Neutrophil (primary cell): ENCODE data around the gene PPFIBP2.
"Not testable (repeated sequence)": the region's sequence is repeated elsewhere in the genome, so short reads cannot be mapped to it uniquely, and the experiment has no call there.

Experiments
- H3K27ac ChIP-seq: fragments of 200-600 bp; sonication (generic); 2 replicates; pipeline ENCODE4 v1.5.1; 2016; ENCODE audit warnings: mild to moderate bottlenecking, moderate library complexity
- H3K27me3 ChIP-seq: fragments of 200-600 bp; sonication (generic); 2 replicates; pipeline ENCODE4 v1.6.0; 2016; ENCODE audit warnings: mild to moderate bottlenecking
- H3K36me3 ChIP-seq: fragments of 200-600 bp; sonication (generic); 2 replicates; pipeline ENCODE4 v1.5.1; 2017
- H3K4me1 ChIP-seq, 2 experiments: fragments of 200-600 bp in 1 of 2; sonication (generic) in 1 of 2; 1 replicate in 1 of 2; 2 replicates in 1 of 2; pipeline versions ENCODE4 v1.5.1 to v1.6.1; 2013 to 2016; ENCODE audit warnings: low read depth in 1 of 2, low read length in 1 of 2, mild to moderate bottlenecking in 1 of 2, moderate library complexity in 1 of 2; ENCODE audit not compliant: control insufficient read depth in 1 of 2, insufficient read depth in 1 of 2
- H3K4me3 ChIP-seq, 2 experiments: fragments of 200-600 bp in 1 of 2; sonication (generic) in 1 of 2; 1 replicate in 1 of 2; 2 replicates in 1 of 2; pipeline ENCODE4 v1.5.1; 2013 to 2016; ENCODE audit warnings: low read depth in 1 of 2, low read length in 1 of 2, mild to moderate bottlenecking in 1 of 2, moderate library complexity in 1 of 2
- H3K9me3 ChIP-seq: fragments of 200-600 bp; sonication (generic); 2 replicates; pipeline ENCODE4 v1.5.1; 2016
- TF ChIP-seq, protein P1 (sequence below): fragments of 200-600 bp; sonication (generic); IDR thresholded peaks from 2 replicates; pipeline ENCODE4 v1.5.1; 2016; ENCODE audit warnings: antibody characterized with exemption

PPFIBP2 gene

DNA sequence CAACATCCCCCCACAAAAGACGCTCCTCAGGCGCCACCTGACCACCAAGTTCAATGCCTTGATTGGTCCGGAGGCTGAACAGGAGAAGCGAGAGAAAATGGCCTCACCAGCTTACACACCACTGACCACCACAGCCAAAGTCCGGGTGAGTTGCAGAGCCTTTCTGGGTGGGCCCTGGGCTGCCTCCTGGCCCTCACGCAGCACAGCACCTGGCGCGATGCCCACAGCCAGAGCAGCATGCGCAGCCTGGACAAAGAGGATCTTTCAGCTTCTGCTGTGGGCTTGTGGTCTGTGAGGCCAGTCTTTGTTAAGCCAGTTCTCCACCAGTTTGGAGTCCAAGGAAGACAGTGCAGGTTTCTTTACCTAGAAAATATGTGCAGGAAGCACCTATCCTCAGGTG is 137.9 kb downstream of the PPFIBP2 start:
- Histone ChIP-seq H3K36me3 (peaks cover 82% of the 10 kb centered on the region), H3K4me1 (no peaks in the 10 kb centered on the region), H3K27me3 (no peaks in the 10 kb centered on the region), H3K4me3 (no peak overlapping the region), H3K27ac (no peak overlapping the region), H3K9me3 (no peaks in the 10 kb centered on the region)
- TF ChIP-seq, protein P1, sequence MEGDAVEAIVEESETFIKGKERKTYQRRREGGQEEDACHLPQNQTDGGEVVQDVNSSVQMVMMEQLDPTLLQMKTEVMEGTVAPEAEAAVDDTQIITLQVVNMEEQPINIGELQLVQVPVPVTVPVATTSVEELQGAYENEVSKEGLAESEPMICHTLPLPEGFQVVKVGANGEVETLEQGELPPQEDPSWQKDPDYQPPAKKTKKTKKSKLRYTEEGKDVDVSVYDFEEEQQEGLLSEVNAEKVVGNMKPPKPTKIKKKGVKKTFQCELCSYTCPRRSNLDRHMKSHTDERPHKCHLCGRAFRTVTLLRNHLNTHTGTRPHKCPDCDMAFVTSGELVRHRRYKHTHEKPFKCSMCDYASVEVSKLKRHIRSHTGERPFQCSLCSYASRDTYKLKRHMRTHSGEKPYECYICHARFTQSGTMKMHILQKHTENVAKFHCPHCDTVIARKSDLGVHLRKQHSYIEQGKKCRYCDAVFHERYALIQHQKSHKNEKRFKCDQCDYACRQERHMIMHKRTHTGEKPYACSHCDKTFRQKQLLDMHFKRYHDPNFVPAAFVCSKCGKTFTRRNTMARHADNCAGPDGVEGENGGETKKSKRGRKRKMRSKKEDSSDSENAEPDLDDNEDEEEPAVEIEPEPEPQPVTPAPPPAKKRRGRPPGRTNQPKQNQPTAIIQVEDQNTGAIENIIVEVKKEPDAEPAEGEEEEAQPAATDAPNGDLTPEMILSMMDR = no peak

DNA sequence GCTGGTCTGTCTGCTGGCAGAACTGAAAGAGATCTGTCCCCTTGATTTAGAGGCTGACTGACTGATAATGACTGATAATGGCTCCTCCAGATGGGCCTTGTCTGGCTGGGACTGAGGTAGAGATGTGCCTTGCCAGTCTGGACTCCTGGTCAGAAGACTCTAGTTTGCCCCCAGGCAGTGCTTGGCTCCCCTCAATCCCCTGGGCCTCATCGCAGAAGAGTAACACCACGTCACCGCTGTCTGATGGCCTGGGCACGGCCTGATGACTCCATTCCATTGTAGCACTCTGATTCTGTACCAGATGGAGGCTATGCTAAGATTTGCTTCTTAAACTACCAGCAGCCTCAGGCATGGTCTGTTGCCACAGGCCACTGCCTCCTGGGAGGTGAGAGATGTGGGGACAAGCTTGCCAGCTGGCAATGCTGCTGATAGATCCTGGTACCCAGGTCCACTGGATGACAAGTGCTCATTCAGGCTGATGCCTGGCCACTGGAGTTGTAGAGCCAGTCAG is 140.5 kb downstream of the PPFIBP2 start:
- Histone ChIP-seq H3K4me1 (no peaks in the 10 kb centered on the region), H3K36me3 (peaks cover 77% of the 10 kb centered on the region), H3K4me3 (no peak overlapping the region), H3K27ac (no peak overlapping the region), H3K9me3 (no peaks in the 10 kb centered on the region), H3K27me3 (no peaks in the 10 kb centered on the region)
- TF ChIP-seq, protein P1 = no peak

DNA sequence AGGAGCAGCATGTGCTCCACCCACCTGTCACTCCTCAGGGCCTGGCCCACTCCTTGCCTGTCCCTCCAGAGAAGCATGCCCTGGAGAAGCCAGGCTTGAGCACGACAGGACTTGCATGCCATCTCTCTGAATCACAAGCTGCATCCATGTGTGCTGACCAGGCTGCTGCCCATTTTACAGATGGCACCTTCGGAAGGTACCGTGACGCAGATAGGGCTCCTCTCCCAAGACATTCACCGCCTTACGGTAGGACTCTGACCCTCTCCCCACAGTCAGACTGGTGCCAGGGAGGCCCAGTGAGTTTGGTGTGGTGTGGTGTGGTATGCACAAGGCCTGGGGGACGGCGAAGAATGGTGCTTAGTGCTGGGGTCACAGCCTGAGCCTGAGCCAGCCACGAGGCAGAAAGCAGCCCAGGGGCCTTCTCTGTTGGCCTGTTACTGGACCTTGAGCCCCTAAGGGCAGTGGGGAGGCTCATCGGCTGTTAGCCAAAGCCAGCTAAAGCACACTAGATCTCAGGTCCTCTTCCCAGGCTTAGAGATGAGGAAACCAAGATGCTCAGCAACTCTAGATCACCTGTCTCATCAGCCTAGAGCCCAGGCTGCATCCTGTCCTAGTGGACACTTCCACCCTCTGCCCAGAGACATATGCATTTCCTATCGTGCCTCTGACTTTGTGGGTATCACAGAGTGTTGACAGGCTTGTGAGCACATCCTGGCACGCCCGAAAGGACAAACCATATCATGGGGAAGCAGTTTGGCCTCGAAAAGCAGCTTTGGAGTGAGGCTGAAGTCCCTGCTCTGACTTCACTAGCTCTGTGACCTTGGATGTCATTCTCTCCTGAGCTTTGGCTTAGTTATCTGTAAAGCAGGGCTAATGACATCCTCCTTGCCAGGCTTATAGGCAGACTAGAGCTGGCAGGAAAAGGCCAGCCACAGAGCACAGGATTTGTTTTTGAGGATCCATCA is 141.7 kb downstream of the PPFIBP2 start:
- Histone ChIP-seq H3K27me3 (no peaks in the 10 kb centered on the region), H3K4me1 (no peaks in the 10 kb centered on the region), H3K36me3 (peaks cover 64% of the 10 kb centered on the region), H3K4me3 (no peak overlapping the region), H3K9me3 (no peaks in the 10 kb centered on the region), H3K27ac (no peak overlapping the region)
- TF ChIP-seq, protein P1 = no peak

DNA sequence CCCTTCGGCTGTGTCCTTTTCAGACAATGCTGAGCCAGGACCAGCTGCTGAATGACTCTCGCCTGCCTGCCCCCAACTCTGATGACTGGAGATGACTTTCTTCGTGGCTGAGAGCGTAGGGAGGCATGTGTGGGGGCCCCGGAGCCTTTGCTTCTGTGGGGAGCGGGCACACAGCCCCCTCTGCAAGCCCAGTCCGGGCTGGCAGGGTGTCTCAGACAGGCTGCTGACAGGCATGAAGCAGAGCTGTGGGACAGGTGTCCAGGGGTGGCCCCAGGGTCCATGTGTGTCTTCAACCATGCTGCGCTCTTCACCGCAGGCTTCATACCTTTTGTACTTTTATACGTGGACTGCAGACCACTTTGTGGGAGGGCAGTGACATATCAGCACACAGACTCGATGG is 142.9 kb downstream of the PPFIBP2 start:
- no peak overlapping the region for H3K4me3 ChIP-seq
- no peaks in the 10 kb centered on the region for H3K9me3 ChIP-seq
- no peaks in the 10 kb centered on the region for H3K4me1 ChIP-seq
- H3K27me3 ChIP-seq = no peaks in the 10 kb centered on the region
- TF ChIP-seq, protein P1 = no peak
- peaks cover 53% of the 10 kb centered on the region for H3K36me3 ChIP-seq
- no peak overlapping the region for H3K27ac ChIP-seq

DNA sequence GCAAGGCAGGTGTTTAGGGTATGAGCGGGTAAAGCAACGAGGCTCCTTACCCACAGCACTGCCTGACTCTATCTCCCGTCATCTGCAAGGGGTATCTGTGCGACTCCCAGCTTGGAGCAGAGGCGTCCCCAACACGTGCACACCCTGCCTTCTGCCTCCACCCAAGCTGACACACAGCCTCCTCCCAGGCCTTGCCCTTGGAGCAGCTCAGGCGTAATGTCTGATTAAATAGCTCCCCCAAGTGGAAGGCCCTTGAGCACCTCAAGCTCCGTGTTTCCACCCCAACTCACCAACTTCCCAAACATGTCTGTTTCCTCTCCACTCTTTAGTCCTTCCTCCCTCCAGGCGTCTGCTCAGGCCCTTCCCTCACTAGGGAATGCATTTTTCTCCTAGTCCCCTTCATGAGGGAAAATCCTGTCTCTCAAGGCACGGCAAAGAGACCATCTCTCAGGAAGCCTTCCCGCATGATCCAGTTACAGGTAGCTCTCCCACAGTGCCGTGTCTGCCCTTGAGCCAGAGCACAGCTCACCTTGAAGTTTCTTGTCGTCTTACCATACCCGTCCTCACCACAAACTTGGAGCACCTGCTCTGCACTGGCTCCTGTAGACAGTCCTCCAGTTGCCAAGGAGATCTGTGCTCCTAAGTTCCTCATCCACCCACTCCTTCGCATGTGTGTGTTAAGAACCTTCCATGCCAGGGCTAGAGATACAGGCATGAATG is 143.7 kb downstream of the PPFIBP2 start:
- Histone ChIP-seq H3K27me3 (no peaks in the 10 kb centered on the region), H3K4me1 (no peaks in the 10 kb centered on the region), H3K36me3 (peaks cover 45% of the 10 kb centered on the region), H3K4me3 (no peak overlapping the region), H3K9me3 (no peaks in the 10 kb centered on the region), H3K27ac (no peak overlapping the region)
- TF ChIP-seq, protein P1 = no peak

DNA sequence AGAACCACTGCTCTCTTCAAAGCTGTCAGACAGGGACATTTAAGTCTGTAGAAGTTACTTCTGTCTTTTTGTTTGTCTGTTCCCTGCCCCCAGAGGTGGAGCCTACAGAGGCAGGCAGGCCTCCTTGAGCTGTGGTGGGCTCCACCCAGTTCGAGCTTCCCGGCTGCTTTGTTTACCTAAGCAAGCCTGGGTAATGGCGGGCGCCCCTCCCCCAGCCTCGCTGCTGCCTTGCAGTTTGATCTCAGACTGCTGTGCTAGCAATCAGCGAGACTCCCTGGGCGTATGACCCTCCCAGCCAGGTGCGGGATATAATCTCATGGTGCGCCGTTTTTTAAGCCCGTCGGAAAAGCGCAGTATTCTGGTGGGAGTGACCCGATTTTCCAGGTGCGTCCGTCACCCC is 149.7 kb downstream of the PPFIBP2 start:
- not testable (repeated sequence) for H3K4me1 ChIP-seq, H3K9me3 ChIP-seq, H3K27ac ChIP-seq, H3K36me3 ChIP-seq, H3K27me3 ChIP-seq, H3K4me3 ChIP-seq
